Neural progenitor cell (in vitro differentiated cells): ENCODE results near the gene EFTUD2.

Source experiments
- EZH2 ChIP-seq: fragments of 200-600 bp; sonication (generic); IDR thresholded peaks from 2 replicates; pipeline ENCODE4 v1.6.1; 2017; ENCODE audit warnings: antibody characterized with exemption, mild to moderate bottlenecking, moderate library complexity
- EZH2phosphoT487 ChIP-seq: fragments of 200-600 bp; sonication (generic); IDR thresholded peaks from 2 replicates; pipeline ENCODE4 v1.6.1; 2017; ENCODE audit warnings: antibody characterized with exemption
- TF ChIP-seq, protein P1 (sequence below): fragments of 200-600 bp; sonication (generic); IDR thresholded peaks from 2 replicates; pipeline ENCODE4 v1.5.1; 2017; ENCODE audit warnings: antibody characterized with exemption, mild to moderate bottlenecking

DNA sequence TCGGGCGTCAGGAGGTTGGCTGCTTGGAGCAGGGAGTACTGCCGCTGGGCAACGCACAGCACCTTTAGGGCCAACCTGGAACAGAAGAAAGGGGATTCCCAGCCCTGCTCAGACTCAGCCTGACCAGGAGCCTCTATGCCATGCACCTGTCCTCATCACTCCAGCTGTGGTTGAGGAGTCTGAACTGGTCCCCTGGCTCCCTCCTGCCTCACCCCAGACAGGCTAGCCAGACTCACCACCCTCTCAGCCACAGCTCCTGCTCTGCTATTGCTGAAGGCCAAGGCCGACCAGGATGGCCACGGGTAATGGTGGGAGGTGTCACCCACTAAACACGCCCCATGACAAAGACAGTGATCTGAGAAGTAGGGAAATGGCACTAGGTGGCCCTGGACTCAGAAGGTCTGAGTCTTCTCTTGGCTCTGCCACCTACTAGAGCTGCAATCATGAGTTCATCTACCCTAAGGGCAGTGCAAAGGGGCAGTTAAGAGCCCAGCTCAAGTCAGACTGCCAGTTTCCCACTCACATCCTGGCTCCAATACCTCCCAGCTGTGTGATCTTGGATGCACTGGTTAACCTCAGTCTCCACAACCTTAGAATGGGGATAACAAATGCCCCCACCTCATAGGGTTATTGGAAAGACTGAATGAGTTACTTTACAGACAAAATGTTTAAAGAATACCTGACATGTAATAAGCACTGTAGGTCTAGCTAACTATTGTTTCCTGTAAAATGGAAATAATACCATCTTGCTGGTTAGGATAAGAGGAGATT lies 29.9 kb upstream of the EFTUD2 start:
- TF ChIP-seq, protein P1, sequence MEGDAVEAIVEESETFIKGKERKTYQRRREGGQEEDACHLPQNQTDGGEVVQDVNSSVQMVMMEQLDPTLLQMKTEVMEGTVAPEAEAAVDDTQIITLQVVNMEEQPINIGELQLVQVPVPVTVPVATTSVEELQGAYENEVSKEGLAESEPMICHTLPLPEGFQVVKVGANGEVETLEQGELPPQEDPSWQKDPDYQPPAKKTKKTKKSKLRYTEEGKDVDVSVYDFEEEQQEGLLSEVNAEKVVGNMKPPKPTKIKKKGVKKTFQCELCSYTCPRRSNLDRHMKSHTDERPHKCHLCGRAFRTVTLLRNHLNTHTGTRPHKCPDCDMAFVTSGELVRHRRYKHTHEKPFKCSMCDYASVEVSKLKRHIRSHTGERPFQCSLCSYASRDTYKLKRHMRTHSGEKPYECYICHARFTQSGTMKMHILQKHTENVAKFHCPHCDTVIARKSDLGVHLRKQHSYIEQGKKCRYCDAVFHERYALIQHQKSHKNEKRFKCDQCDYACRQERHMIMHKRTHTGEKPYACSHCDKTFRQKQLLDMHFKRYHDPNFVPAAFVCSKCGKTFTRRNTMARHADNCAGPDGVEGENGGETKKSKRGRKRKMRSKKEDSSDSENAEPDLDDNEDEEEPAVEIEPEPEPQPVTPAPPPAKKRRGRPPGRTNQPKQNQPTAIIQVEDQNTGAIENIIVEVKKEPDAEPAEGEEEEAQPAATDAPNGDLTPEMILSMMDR = no peak
- no peak for TF ChIP-seq EZH2phosphoT487
- no peak for TF ChIP-seq EZH2
